ENCODE results near the gene SLC16A12. TPM values are rescaled to one million over a fixed set of nuclear protein-coding genes. Genes with fewer than 3 reads are reported as not detected.

The SLC16A12 gene
- total and polyA plus RNA-seq, 4 donors, result 0.03 to 10.7 (median 0.94) TPM

DNA sequence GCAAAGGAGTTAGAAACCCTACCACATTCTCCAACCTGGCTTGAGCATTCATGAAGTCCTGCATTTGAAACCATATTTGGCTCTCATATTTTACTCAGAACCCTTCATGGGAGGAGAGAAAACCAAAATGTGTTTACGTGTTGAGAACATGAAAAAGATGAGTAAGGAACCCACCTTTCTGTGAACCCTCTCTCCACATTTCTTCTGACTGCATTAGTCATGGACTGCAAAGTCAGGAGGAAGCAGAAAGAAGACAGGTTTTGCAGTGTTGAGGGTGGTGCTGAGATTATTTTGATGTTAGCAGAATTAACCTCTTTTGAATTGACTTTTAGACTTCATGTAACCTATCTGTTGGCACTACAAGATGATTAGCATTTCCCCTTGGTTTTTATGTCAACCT is 152.6 kb downstream of the SLC16A12 start:
- no peaks in the 10 kb centered on the region for H3K27me3 ChIP-seq (ENCODE audit: control insufficient read depth in 4 of 4, insufficient read depth in 4 of 4, low read length in 3 of 4)
- H3K4me3 ChIP-seq (ENCODE audit: low read depth in 1 of 3, low read length in 3 of 3), result no peak overlapping the region
- TF ChIP-seq REST (IDR thresholded peaks at IDR 0.05) (no peak), YY1 (IDR thresholded peaks at IDR 0.05) (no peak), HNF4G (IDR thresholded peaks at IDR 0.05) (no peak), ZBTB33 (IDR thresholded peaks at IDR 0.05) (no peak), RXRA (IDR thresholded peaks at IDR 0.05) (no peak), HNF4A (conservative IDR thresholded peaks at IDR 0.05) (no peak), FOXA1 (IDR thresholded peaks at IDR 0.05) (no peak), RAD21 (IDR thresholded peaks at IDR 0.05) (no peak), FOXA2 (IDR thresholded peaks at IDR 0.05) (no peak), EGR1 (IDR thresholded peaks at IDR 0.05; ENCODE audit: low read depth in 2 of 2) (no peak), SP1 (IDR thresholded peaks at IDR 0.05) (no peak), GABPA (IDR thresholded peaks at IDR 0.05 in 1 of 2, conservative IDR thresholded peaks at IDR 0.05 in 1 of 2) (no peak)
- TF ChIP-seq, protein P1, sequence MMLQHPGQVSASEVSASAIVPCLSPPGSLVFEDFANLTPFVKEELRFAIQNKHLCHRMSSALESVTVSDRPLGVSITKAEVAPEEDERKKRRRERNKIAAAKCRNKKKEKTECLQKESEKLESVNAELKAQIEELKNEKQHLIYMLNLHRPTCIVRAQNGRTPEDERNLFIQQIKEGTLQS (IDR thresholded peaks at IDR 0.05), result no peak
- WGBS, result 93% methylated on average over 1 of the region's 1 CpG
- no peak for DNase-seq (ENCODE audit: low spot score)
- no peak overlapping the region for H3K27ac ChIP-seq (ENCODE audit: low read depth in 1 of 2, low read length in 2 of 2)
- no peaks in the 10 kb centered on the region for H3K36me3 ChIP-seq (ENCODE audit: control insufficient read depth in 4 of 4, insufficient read depth in 3 of 4, low read depth in 1 of 4, low read length in 3 of 4)
- H3K9me3 ChIP-seq (ENCODE audit: control insufficient read depth in 4 of 4, low read length in 3 of 4), result no peaks in the 10 kb centered on the region
- no peaks in the 10 kb centered on the region for H3K4me1 ChIP-seq (ENCODE audit: control insufficient read depth in 4 of 4, insufficient read depth in 4 of 4, low read length in 3 of 4)
- no peak overlapping the region for H3K9ac ChIP-seq (ENCODE audit: low read depth in 1 of 2, low read length in 2 of 2)

Other genes starting within 250 kb of the SLC16A12 start
- 1 to 10 TPM; 4.8 to 5.5 TPM for gene IFIT2, start 233.5 kb downstream of the SLC16A12 start, total RNA-seq
- gene IFIT2, start 233.5 kb downstream of the SLC16A12 start, polyA plus RNA-seq, result 1 to 10 TPM; 5.0 to 5.5 TPM
- 10 to 100 TPM in 1 of 2 donors, 1 to 10 TPM in 1; 9.8 to 11.2 TPM for gene IFIT3, start 207.6 kb downstream of the SLC16A12 start, total RNA-seq
- 10 to 100 TPM in 1 of 2 donors, 1 to 10 TPM in 1; 9.2 to 10.9 TPM for gene IFIT3, start 207.6 kb downstream of the SLC16A12 start, polyA plus RNA-seq
- 10 to 100 TPM in 1 of 2 donors, not detected in 1; 13.3 TPM for gene IFIT1B, start 157.5 kb downstream of the SLC16A12 start, total RNA-seq
- gene IFIT1B, start 157.5 kb downstream of the SLC16A12 start, polyA plus RNA-seq, result under 1 TPM in 1 of 2 donors, not detected in 1; 0.15 TPM
- gene IFIT1, start 143.0 kb downstream of the SLC16A12 start, total RNA-seq, result 10 to 100 TPM; 11.4 to 11.8 TPM
- 10 to 100 TPM in 1 of 2 donors, 1 to 10 TPM in 1; 8.1 to 17.5 TPM for gene IFIT1, start 143.0 kb downstream of the SLC16A12 start, polyA plus RNA-seq
- 10 to 100 TPM in 1 of 2 donors, 1 to 10 TPM in 1; 5.0 to 10.7 TPM for gene IFIT5, start 121.0 kb downstream of the SLC16A12 start, total RNA-seq
- 1 to 10 TPM; 6.2 to 7.3 TPM for gene IFIT5, start 121.0 kb downstream of the SLC16A12 start, polyA plus RNA-seq
- gene PANK1, start 109.6 kb upstream of the SLC16A12 start, total RNA-seq, result 100 to 1,000 TPM in 1 of 2 donors, 10 to 100 TPM in 1; 50.8 to 105 TPM
- gene PANK1, start 109.6 kb upstream of the SLC16A12 start, polyA plus RNA-seq, result 10 to 100 TPM; 30.0 to 38.6 TPM
- 10 to 100 TPM in 1 of 2 donors, 1 to 10 TPM in 1; 1.3 to 12.9 TPM for gene KIF20B, start 166.0 kb upstream of the SLC16A12 start, total RNA-seq
- gene KIF20B, start 166.0 kb upstream of the SLC16A12 start, polyA plus RNA-seq, result 1 to 10 TPM in 1 of 2 donors, under 1 TPM in 1; 0.91 to 1.3 TPM

All from liver (tissue), 9 donors.